PFSK-1 (cell line): ENCODE data around the gene TMEM168.

Experiments
- REST ChIP-seq, 2 experiments: IDR thresholded peaks; 2 replicates each; pipeline versions ENCODE4 v1.6.1 to v1.8.0; 2011 to 2012; ENCODE audit warnings: low read depth in 2 of 2, low read length in 2 of 2, control low read depth in 1 of 2, inconsistent platforms in 1 of 2, mild to moderate bottlenecking in 1 of 2, moderate library complexity in 1 of 2; ENCODE audit not compliant: insufficient read depth in 1 of 2
- TAF1 ChIP-seq: IDR thresholded peaks from 2 replicates; pipeline ENCODE4 v1.6.1; 2012; ENCODE audit warnings: low read length, control low read depth, borderline replicate concordance; ENCODE audit not compliant: insufficient read depth

- no peak for TF ChIP-seq REST (IDR thresholded peaks at IDR 0.05; ENCODE audit: insufficient read depth in 1 of 2, low read depth in 2 of 2, low read length in 2 of 2)
- no peak for TF ChIP-seq TAF1
Observed at GRCh38 chr7:112777406-112777805, 12.8 kb downstream of the TMEM168 start.
